Keratinocyte (primary cell): ENCODE results near the gene SLC16A1. TPM values are rescaled to one million over a fixed set of nuclear protein-coding genes. Genes with fewer than 3 reads are reported as not detected.

Source experiments
- DNase-seq: peaks from one replicate; pipeline ENCODE4 v3.0.0-alpha.2; 2011; ENCODE audit warnings: low read depth, missing footprints, low spot score
- FAIRE-seq: peaks from 2 replicates; lab custom pipeline; 2011; peaks lifted over from hg19 to GRCh38; lab: Jason Lieb, UNC
- H2AFZ ChIP-seq: 2 replicates; pipeline ENCODE4 v1.6.0; 2012; ENCODE audit warnings: low read length, control low read depth, inconsistent platforms; ENCODE audit not compliant: control insufficient read depth
- H3K27ac ChIP-seq: 2 replicates; pipeline ENCODE4 v1.5.1; 2011; ENCODE audit warnings: low read length; ENCODE audit not compliant: control insufficient read depth, insufficient read depth
- H3K27me3 ChIP-seq: 3 replicates; pipeline ENCODE4 v1.6.0; 2011; ENCODE audit warnings: low read length; ENCODE audit not compliant: control insufficient read depth, insufficient read depth; ENCODE audit errors: extremely low read depth
- H3K36me3 ChIP-seq, 2 experiments: 2 replicates in 1 of 2; 3 replicates in 1 of 2; pipeline ENCODE4 v1.5.1; 2011; ENCODE audit warnings: low read length in 2 of 2, mild to moderate bottlenecking in 1 of 2; ENCODE audit not compliant: control insufficient read depth in 2 of 2, insufficient read depth in 2 of 2; ENCODE audit errors: extremely low read depth in 1 of 2
- H3K4me1 ChIP-seq: 3 replicates; pipeline ENCODE4 v1.5.1; 2011; ENCODE audit warnings: low read length; ENCODE audit not compliant: control insufficient read depth, insufficient read depth; ENCODE audit errors: extremely low read depth
- H3K4me2 ChIP-seq: 3 replicates; pipeline ENCODE4 v1.6.0; 2011; ENCODE audit warnings: low read depth, low read length; ENCODE audit not compliant: control insufficient read depth, insufficient read depth; ENCODE audit errors: extremely low read depth
- H3K4me3 ChIP-seq, 3 experiments: fragments of 200-600 bp in 1 of 3; sonication (generic) in 1 of 3; 2 replicates in 2 of 3; 3 replicates in 1 of 3; pipeline ENCODE4 v1.5.1; 2011 to 2016; ENCODE audit warnings: low read length in 3 of 3, mild to moderate bottlenecking in 3 of 3, control low read depth in 2 of 3, inconsistent platforms in 1 of 3, low read depth in 1 of 3, mixed read lengths in 1 of 3, mixed run types in 1 of 3, moderate library complexity in 1 of 3; ENCODE audit not compliant: control insufficient read depth in 2 of 3, insufficient read depth in 2 of 3; ENCODE audit errors: extremely low read depth in 1 of 3
- H3K79me2 ChIP-seq: 2 replicates; pipeline ENCODE4 v1.6.0; 2012; ENCODE audit warnings: low read length; ENCODE audit not compliant: control insufficient read depth, insufficient read depth
- H3K9ac ChIP-seq: 3 replicates; pipeline ENCODE4 v1.6.0; 2011; ENCODE audit warnings: low read length; ENCODE audit not compliant: control insufficient read depth, insufficient read depth; ENCODE audit errors: extremely low read depth
- H3K9me1 ChIP-seq: 3 replicates; pipeline ENCODE4 v1.6.0; 2011; ENCODE audit warnings: low read length; ENCODE audit not compliant: control insufficient read depth, insufficient read depth; ENCODE audit errors: extremely low read depth
- H3K9me3 ChIP-seq: 2 replicates; pipeline ENCODE4 v1.5.1; 2012; ENCODE audit warnings: low read depth, low read length; ENCODE audit not compliant: control insufficient read depth
- H4K20me1 ChIP-seq: 3 replicates; pipeline ENCODE4 v1.6.0; 2011; ENCODE audit warnings: low read length; ENCODE audit not compliant: control insufficient read depth, insufficient read depth; ENCODE audit errors: extremely low read depth
- EZH2 ChIP-seq: IDR thresholded peaks from one replicate; pipeline ENCODE4 v1.6.1; 2012; ENCODE audit warnings: inconsistent platforms, mild to moderate bottlenecking, low read length, moderate library complexity
- dilution Hi-C: fragments of 300-500 bp; cut with MboI; formaldehyde crosslinking; loops from one replicate; pipeline ENCODE4 v1.7.0; 2020; ENCODE audit warnings: low sequenced_read_pairs; ENCODE audit not compliant: extremely low pct_ligation_motif_present
- polyA plus RNA-seq, 5 experiments: library from polyadenylated mRNA; depleted of rRNA in 3 of 5; stranded (reverse) in 3 of 5; stranded (forward) in 1 of 5; unstranded in 1 of 5; fragments of >200 nt; gene quantifications; 1 replicate in 1 of 5; 2 replicates in 3 of 5; 3 replicates in 1 of 5; pipeline versions ENCODE4 v1.2.1 to v1.2.3, GENCODE V29; 2011 to 2012; ENCODE audit warnings: missing spikeins in 2 of 5, low read depth in 1 of 5, low replicate concordance in 1 of 5
- TF ChIP-seq, protein P1 (sequence below), 3 experiments: IDR thresholded peaks in 1 of 3; conservative IDR thresholded peaks in 1 of 3; optimal IDR thresholded peaks in 1 of 3; 2 replicates in 2 of 3; 3 replicates in 1 of 3; pipeline versions ENCODE3 to v1.5.1; 2011; ENCODE audit warnings: low read length in 3 of 3, mild to moderate bottlenecking in 3 of 3, moderate library complexity in 2 of 3, control low read depth in 1 of 3, inconsistent platforms in 1 of 3; ENCODE audit not compliant: insufficient read depth in 2 of 3; ENCODE audit errors: extremely low read depth in 1 of 3

Gene SLC16A1
- polyA plus RNA-seq, 1 donor (not counting 4 experiments of a cell fraction or from before 2014, with no cell fraction given) = 242 TPM

DNA sequence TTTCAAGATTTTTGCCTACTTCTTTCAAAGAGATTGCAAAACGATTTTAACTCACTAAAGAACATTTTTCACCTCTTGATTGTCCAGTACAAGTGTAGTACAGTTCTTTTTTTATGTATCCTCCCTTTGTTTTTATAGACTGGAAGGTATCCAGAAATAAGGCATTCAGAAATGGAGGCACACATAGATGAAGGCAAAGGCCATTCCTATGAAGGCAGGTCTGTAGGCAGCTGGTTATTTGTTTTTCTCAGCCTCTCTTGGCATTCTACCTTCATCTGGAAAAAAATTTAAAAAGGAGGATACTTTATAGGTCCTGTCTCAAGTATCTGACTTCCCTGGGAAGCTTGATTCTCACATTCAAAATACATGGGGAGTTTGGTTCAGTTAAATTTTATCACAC lies 18.6 kb upstream of the SLC16A1 start:
- Histone ChIP-seq H3K27me3 (no peaks in the 10 kb centered on the region), H3K79me2 (no peaks in the 10 kb centered on the region), H3K9me3 (no peaks in the 10 kb centered on the region), H2AFZ (no peak overlapping the region), H3K4me2 (no peak overlapping the region), H3K9me1 (no peaks in the 10 kb centered on the region), H3K4me1 (no peaks in the 10 kb centered on the region), H4K20me1 (no peaks in the 10 kb centered on the region), H3K27ac (no peak overlapping the region), H3K36me3 (no peaks in the 10 kb centered on the region), H3K9ac (no peak overlapping the region), H3K4me3 (no peak overlapping the region)
- FAIRE-seq (no peak), DNase-seq (no peak)
- TF ChIP-seq, protein P1, sequence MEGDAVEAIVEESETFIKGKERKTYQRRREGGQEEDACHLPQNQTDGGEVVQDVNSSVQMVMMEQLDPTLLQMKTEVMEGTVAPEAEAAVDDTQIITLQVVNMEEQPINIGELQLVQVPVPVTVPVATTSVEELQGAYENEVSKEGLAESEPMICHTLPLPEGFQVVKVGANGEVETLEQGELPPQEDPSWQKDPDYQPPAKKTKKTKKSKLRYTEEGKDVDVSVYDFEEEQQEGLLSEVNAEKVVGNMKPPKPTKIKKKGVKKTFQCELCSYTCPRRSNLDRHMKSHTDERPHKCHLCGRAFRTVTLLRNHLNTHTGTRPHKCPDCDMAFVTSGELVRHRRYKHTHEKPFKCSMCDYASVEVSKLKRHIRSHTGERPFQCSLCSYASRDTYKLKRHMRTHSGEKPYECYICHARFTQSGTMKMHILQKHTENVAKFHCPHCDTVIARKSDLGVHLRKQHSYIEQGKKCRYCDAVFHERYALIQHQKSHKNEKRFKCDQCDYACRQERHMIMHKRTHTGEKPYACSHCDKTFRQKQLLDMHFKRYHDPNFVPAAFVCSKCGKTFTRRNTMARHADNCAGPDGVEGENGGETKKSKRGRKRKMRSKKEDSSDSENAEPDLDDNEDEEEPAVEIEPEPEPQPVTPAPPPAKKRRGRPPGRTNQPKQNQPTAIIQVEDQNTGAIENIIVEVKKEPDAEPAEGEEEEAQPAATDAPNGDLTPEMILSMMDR (optimal IDR thresholded peaks at IDR 0.05 in 1 of 3, IDR thresholded peaks at IDR 0.05 in 1 of 3, conservative IDR thresholded peaks at IDR 0.05 in 1 of 3; ENCODE audit: extremely low read depth in 1 of 3, insufficient read depth in 2 of 3, low read length in 3 of 3) = no peak
- no peak for TF ChIP-seq EZH2
- dilution Hi-C loops = no loop called here

DNA sequence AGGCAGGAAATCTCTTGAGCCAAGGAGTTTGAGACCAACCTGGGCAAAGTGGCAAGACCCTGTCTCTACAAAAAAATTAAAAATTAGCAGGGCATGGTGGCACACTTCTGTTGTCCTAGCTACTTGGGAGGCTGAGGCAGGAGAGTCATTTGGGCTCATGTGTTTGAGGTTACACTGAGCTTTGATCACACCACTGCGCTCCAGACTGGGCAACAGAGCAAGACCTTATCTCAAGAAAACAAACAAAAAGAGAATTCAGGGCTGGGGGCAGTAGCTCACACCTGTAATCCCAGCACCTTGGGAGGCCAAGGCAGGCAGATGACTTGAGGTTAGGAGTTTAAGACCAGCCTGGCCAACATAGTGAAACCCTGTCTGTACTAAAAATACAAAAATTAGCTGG lies 17.8 kb upstream of the SLC16A1 start:
- H3K79me2 ChIP-seq = no peaks in the 10 kb centered on the region
- TF ChIP-seq, protein P1 (optimal IDR thresholded peaks at IDR 0.05 in 1 of 3, IDR thresholded peaks at IDR 0.05 in 1 of 3, conservative IDR thresholded peaks at IDR 0.05 in 1 of 3; ENCODE audit: extremely low read depth in 1 of 3, insufficient read depth in 2 of 3, low read length in 3 of 3) = no peak
- no peak for TF ChIP-seq EZH2
- no peaks in the 10 kb centered on the region for H4K20me1 ChIP-seq
- H3K9me3 ChIP-seq = no peaks in the 10 kb centered on the region
- no peak overlapping the region for H3K4me2 ChIP-seq
- no peak overlapping the region for H3K4me3 ChIP-seq
- no peak overlapping the region for H3K27ac ChIP-seq
- dilution Hi-C loops = no loop called here
- FAIRE-seq (no peak), DNase-seq (no peak)
- no peaks in the 10 kb centered on the region for H3K4me1 ChIP-seq
- H3K9ac ChIP-seq = no peak overlapping the region
- no peaks in the 10 kb centered on the region for H3K9me1 ChIP-seq
- no peaks in the 10 kb centered on the region for H3K27me3 ChIP-seq
- H2AFZ ChIP-seq = no peak overlapping the region
- no peaks in the 10 kb centered on the region for H3K36me3 ChIP-seq
